ENCODE results near the gene SAFB2.

The SAFB2 gene

GRCh38 chr19:5622465-5623396, at the start of gene SAFB2, which contains the start of gene SAFB:
Gene SAFB2, minus strand, starts transcription at chr19:5622776. Its CDS starts 61 bp downstream, at chr19:5622715.
Gene SAFB, plus strand, starts transcription at chr19:5623083. Its CDS starts 123 bp downstream, at chr19:5623206.
- peak; percentile 87 to 100 (median 97) for DNase-seq

GRCh38 chr19:5671600-5671999, 49.0 kb upstream of the SAFB2 start:
- no peak for DNase-seq

GRCh38 chr19:5669212-5669611, 46.6 kb upstream of the SAFB2 start:
- no peak for DNase-seq

- no peak for DNase-seq
Observed at GRCh38 chr19:5667751-5668271, 45.2 kb upstream of the SAFB2 start.

GRCh38 chr19:5666921-5667610, 44.5 kb upstream of the SAFB2 start:
- no peak for DNase-seq

GRCh38 chr19:5665781-5666513, 43.4 kb upstream of the SAFB2 start:
- DNase-seq = no peak

- DNase-seq = no peak
Observed at GRCh38 chr19:5664515-5664914, 41.9 kb upstream of the SAFB2 start.

- DNase-seq = no peak
Observed at GRCh38 chr19:5663904-5664303, 41.3 kb upstream of the SAFB2 start.

- DNase-seq = no peak
Observed at GRCh38 chr19:5661483-5661882, 38.9 kb upstream of the SAFB2 start.

GRCh38 chr19:5655412-5655811, 32.8 kb upstream of the SAFB2 start:
- DNase-seq = no peak

- no peak for DNase-seq
Observed at GRCh38 chr19:5654931-5655330, 32.4 kb upstream of the SAFB2 start.

GRCh38 chr19:5652261-5652660, 29.7 kb upstream of the SAFB2 start:
- DNase-seq = no peak

GRCh38 chr19:5651361-5651760, 28.8 kb upstream of the SAFB2 start:
- no peak for DNase-seq

GRCh38 chr19:5648464-5648863, 25.9 kb upstream of the SAFB2 start:
- no peak for DNase-seq

GRCh38 chr19:5646703-5647102, 24.1 kb upstream of the SAFB2 start:
- no peak for DNase-seq

GRCh38 chr19:5645409-5645808, 22.8 kb upstream of the SAFB2 start:
- DNase-seq = no peak

GRCh38 chr19:5644037-5644436, 21.5 kb upstream of the SAFB2 start:
- no peak for DNase-seq

GRCh38 chr19:5643060-5643459, 20.5 kb upstream of the SAFB2 start:
- DNase-seq = no peak

GRCh38 chr19:5642204-5642603, 19.6 kb upstream of the SAFB2 start:
- no peak for DNase-seq

GRCh38 chr19:5641171-5641570, 18.6 kb upstream of the SAFB2 start:
- DNase-seq = no peak

- DNase-seq = no peak
Observed at GRCh38 chr19:5637971-5638370, 15.4 kb upstream of the SAFB2 start.

- DNase-seq = no peak
Observed at GRCh38 chr19:5635427-5635826, 12.9 kb upstream of the SAFB2 start.

Measured in amygdala (tissue), 56 donors.